ENCODE data around the gene JHY. TPM values are rescaled to one million over a fixed set of nuclear protein-coding genes. Genes with fewer than 3 reads are reported as not detected.

The JHY gene
- total and polyA plus RNA-seq, 4 donors = 0.13 to 0.25 (median 0.14) TPM

- H3K9ac ChIP-seq (ENCODE audit: low read depth in 1 of 2, low read length in 2 of 2) = no peak overlapping the region
- no peak overlapping the region for H3K4me3 ChIP-seq (ENCODE audit: low read depth in 1 of 3, low read length in 3 of 3)
- H3K27ac ChIP-seq (ENCODE audit: low read depth in 1 of 2, low read length in 2 of 2) = no peak overlapping the region
- WGBS = 57% methylated on average over 5 of the region's 5 CpGs
- TF ChIP-seq RAD21 (IDR thresholded peaks at IDR 0.05) = no peak
- no peak for TF ChIP-seq FOXA1 (IDR thresholded peaks at IDR 0.05)
- no peak for TF ChIP-seq YY1 (IDR thresholded peaks at IDR 0.05)
- no peak for TF ChIP-seq HNF4A (conservative IDR thresholded peaks at IDR 0.05)
- TF ChIP-seq JUND (IDR thresholded peaks at IDR 0.05) = no peak
- TF ChIP-seq ATF3 (IDR thresholded peaks at IDR 0.05) = no peak
- TF ChIP-seq EGR1 (IDR thresholded peaks at IDR 0.05; ENCODE audit: low read depth in 2 of 2) = no peak
- no peak for TF ChIP-seq ZBTB33 (IDR thresholded peaks at IDR 0.05)
- no peak for TF ChIP-seq REST (IDR thresholded peaks at IDR 0.05)
- H3K4me1 ChIP-seq (ENCODE audit: control insufficient read depth in 4 of 4, insufficient read depth in 4 of 4, low read length in 3 of 4) = no peaks in the 10 kb centered on the region
- H3K27me3 ChIP-seq (ENCODE audit: control insufficient read depth in 4 of 4, insufficient read depth in 4 of 4, low read length in 3 of 4) = peaks cover 0 to 3% (median 0%) of the 10 kb centered on the region in 4 donors
- no peak for DNase-seq (ENCODE audit: low spot score)
- H3K36me3 ChIP-seq (ENCODE audit: control insufficient read depth in 4 of 4, insufficient read depth in 3 of 4, low read depth in 1 of 4, low read length in 3 of 4) = no peaks in the 10 kb centered on the region
- no peaks in the 10 kb centered on the region for H3K9me3 ChIP-seq (ENCODE audit: control insufficient read depth in 4 of 4, low read length in 3 of 4)
These were observed 4.8 kb upstream of the JHY start for GRCh38 chr11:122877732-122878131.

- no peak overlapping the region for H3K9ac ChIP-seq (ENCODE audit: low read depth in 1 of 2, low read length in 2 of 2)
- H3K4me1 ChIP-seq (ENCODE audit: control insufficient read depth in 4 of 4, insufficient read depth in 4 of 4, low read length in 3 of 4) = peaks cover 3 to 6% (median 5%) of the 10 kb centered on the region in 4 donors
- WGBS = 20% methylated on average over 4 of the region's 4 CpGs
- no peaks in the 10 kb centered on the region for H3K36me3 ChIP-seq (ENCODE audit: control insufficient read depth in 4 of 4, insufficient read depth in 3 of 4, low read depth in 1 of 4, low read length in 3 of 4)
- H3K27ac ChIP-seq (ENCODE audit: low read depth in 1 of 2, low read length in 2 of 2) = no peak overlapping the region
- no peaks in the 10 kb centered on the region for H3K9me3 ChIP-seq (ENCODE audit: control insufficient read depth in 4 of 4, low read length in 3 of 4)
- DNase-seq (ENCODE audit: low spot score) = no peak
- no peak for TF ChIP-seq TAF1 (conservative IDR thresholded peaks at IDR 0.05)
- TF ChIP-seq CTCF (IDR thresholded peaks at IDR 0.05; ENCODE audit: low read depth, low read length, missing input control) = no peak
- no peak for TF ChIP-seq JUND (IDR thresholded peaks at IDR 0.05)
- TF ChIP-seq EGR1 (IDR thresholded peaks at IDR 0.05; ENCODE audit: low read depth in 2 of 2) = no peak
- TF ChIP-seq HNF4G (IDR thresholded peaks at IDR 0.05) = no peak
- no peak for TF ChIP-seq RXRA (IDR thresholded peaks at IDR 0.05)
- TF ChIP-seq ATF3 (IDR thresholded peaks at IDR 0.05) = no peak
- TF ChIP-seq MAX (IDR thresholded peaks at IDR 0.05) = no peak
- TF ChIP-seq RAD21 (IDR thresholded peaks at IDR 0.05) = no peak
- peaks cover 0 to 3% (median 1%) of the 10 kb centered on the region in 4 donors for H3K27me3 ChIP-seq (ENCODE audit: control insufficient read depth in 4 of 4, insufficient read depth in 4 of 4, low read length in 3 of 4)
- H3K4me3 ChIP-seq (ENCODE audit: low read depth in 1 of 3, low read length in 3 of 3) = no peak overlapping the region
These were observed 2.8 kb upstream of the JHY start for GRCh38 chr11:122879785-122880184.
